ENCODE results near the gene REXO1.

The REXO1 gene

DNA sequence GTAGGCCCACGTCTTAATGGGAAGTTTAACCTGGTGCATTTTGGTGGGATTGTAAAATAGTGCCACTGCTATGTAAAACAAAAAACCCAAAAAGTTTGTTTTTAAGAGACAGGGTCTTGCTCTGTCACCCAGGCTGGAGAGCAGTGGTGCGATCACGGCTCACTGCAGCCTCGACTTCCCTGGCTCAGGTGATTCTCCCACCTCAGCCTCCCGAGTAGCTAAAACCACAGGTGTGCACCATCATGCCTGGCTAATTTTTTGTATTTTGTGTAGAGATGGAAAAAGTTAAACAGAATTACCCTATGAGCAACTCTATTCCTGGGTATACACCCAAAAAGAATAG lies 820 bp upstream of the REXO1 start:
- no peak for DNase-seq (ENCODE audit: low read depth)

DNA sequence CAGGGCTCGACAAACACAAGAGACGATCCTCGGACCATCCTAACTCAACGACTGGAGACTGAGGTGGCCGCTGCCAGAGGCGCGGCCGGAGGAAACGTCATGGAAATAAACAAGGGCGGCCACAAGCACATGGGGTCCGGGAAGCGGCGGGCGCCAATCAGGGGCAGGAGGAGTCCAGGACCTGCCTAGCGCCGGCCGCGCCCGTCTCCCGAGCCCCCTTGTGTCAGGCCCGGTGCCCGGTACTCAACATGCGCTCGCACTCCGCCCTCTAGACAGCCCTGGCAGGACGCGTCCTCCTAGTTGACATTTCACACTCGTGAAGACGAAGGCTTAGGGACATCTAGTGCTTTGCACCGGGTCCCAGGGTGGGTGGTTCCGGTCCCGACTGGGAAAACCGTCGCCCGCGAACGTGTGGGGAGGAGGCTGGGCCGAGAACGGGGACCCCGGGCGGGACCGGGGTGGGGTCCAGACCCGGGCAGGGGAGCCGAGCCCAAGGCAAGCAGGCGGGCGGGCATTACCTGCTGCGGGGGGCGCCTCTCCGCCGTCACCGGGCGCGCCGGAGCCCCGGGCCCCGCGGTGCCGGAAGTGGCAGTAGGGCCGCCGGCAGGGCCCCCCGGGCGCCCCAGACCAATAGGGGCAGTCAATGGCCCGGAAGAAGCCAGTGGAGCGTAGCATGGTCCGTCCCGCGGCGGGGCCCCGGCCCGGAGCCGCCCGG lies 442 bp downstream of the REXO1 start:
- DNase-seq (ENCODE audit: low read depth): no peak

DNA sequence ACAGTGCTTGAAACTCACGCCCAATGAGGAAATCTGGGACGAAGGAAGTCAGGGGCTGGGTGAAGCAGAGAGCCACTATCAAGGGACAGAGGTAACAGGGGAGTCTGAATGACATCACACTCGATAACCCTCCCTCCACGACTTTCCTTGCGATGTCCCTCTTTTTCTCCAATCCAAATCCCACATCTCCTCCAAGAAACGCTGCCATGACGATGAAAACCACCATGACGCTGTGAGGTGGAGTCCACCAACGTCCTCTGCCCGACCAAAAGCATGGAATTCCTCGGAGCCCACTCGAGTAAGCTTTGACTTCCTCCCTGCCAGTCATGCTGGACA lies 967 bp downstream of the REXO1 start:
- no peak for DNase-seq (ENCODE audit: low read depth)

DNA sequence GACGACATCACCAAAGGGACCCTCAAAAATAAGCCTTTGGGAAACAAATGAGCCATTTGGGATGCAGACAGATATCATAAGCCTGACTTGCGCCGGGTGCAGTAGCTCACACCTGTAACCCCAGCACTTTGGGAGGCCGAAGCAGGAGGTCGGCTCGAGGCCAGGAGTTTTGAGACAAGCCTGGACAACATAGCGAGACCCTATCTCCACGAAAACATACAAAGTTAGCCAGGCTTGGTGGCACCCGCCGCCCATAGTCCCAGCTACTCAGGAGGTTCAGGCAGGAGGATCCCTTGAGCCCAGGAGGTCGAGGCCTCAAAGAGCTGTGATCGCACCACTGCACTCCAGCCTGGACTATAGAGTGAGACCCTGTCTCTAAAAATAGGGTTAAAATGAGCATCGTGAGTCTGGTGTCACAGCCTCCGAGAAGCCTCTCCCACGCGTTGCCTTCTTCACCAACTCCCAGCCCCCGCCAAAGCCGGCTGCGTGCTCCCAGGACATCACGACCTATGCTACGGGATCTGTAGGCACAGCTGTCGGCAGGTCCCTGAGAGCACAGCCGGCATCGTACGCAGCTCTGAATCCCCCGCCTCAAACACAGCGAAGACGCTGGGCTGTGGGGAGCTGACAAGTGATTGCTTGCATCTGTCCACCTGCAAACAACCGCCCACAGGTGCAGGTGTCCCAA lies 1.6 kb downstream of the REXO1 start:
- DNase-seq (ENCODE audit: low read depth): no peak

DNA sequence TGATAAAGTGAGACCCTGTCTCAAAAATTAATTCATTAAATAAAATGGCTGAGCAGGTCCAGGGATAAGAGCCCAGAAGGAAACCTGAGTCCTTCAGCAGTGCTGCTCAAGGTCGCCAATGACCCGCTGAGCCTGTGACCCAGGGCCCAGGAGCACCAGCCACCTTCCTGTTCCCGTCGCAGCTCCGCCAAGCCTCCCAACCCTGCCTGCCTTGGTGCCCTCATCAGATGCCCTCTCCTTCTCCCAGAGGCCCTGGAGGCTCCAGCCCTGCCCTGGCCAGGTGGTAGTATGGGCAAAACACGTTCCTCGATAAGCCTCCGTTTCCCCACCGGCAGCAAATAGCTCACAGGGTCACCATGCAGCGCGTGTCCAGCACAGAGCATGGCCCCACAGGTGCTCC lies 2.6 kb downstream of the REXO1 start:
- DNase-seq (ENCODE audit: low read depth): no peak

DNA sequence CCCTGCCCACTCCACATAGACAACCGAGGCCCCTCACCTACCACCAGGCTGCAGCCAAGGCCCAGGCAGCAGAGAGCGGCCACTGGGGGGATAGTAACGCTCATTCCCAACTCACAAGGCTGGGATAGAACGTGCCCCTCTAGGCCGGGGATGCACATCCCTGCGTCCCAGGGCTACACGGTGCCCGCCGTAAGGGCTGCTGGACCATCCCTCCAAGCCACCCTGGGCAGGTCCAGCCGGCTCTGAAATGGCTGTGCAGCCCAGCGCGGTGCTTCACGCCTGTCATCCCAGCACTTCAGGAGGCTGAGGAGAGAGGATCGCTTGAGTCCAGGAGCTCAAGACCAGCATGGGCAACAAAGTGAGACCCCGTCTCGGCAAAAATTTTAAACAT lies 3.2 kb downstream of the REXO1 start:
- no peak for DNase-seq (ENCODE audit: low read depth)

DNA sequence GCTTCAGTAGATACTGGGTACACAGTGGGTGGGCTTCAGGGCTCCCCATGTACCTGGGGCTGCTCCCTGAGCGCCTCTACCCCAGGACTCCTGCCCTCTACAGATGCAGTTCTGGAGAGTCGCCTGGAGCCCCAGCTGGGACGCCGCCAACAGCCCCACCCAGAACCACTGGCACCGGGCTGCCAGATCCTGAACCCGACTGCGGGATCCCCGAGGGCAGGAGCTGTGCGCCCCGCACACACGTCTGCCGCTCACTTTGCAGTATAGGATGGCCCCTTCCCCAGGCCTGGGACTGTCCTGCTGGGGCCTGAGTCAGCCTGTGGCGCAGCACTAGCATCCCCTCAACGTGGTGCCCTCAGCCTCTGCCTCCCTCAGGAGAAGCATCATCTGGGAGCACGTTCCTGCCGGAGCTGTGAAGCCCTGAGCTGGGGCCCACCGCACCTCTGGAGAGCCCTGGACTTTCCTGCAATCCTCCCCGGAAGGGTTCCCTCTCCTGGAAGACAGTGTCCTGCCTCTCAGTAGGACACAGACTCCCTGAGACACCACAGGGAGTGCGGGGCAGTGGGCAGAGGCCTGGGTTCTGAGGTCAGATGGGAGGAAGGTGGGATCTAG lies 3.7 kb downstream of the REXO1 start:
- no peak for DNase-seq (ENCODE audit: low read depth)

DNA sequence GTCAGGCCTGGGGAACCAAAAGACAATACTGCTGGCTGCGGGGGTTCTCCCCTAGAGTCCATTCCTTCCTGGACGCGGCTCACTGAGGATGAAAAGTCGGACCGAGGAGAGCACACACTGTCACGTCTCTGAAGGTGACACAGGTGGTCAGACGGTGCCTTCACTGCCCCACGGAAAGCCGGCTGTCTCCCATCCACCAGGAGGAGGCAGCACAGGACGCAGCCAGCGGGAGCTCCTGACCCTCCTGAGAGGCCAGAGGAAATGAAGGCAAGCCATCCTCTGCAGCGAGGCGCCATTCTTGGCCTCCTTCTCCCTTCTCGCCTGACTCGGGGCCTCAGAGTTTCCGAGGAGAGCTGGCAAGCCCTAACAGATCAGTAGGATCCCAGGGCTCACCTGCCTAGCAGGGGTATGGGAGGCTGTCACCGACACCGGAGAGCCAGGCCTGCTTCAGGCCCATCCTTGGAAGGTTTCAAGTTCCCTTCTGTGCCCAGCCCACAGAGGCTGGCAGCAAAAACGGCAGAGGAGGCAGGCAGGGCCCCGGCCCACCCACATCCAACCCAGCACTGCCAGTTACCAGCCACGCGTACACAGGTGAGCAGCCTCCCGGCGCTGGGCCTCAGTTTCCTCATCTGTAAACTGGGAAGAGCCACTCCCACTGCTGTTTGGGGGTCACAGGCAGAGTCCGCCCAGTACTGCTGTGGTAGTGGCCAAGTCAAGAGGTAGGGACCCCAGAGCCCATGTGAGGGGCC lies 4.5 kb downstream of the REXO1 start:
- DNase-seq (ENCODE audit: low read depth): no peak

DNA sequence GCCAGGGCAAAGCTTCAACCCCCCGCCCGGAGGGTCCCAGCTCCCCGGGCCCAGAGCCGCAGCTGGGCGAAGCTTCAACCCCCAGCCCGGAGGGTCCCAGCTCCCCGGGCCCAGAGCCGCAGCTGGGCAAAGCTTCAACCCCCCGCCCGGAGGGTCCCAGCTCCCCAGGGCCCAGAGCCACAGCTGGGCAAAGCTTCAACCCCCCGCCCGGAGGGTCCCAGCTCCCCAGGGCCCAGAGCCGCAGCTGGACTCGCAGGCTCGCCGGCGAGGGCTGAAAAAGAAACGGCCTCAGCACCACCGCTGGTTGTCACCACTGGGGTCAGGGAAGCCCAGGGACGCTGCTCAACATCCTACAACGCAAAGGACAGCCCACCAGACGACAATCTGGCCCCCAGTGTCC lies 5.2 kb downstream of the REXO1 start:
- DNase-seq (ENCODE audit: low read depth): no peak

DNA sequence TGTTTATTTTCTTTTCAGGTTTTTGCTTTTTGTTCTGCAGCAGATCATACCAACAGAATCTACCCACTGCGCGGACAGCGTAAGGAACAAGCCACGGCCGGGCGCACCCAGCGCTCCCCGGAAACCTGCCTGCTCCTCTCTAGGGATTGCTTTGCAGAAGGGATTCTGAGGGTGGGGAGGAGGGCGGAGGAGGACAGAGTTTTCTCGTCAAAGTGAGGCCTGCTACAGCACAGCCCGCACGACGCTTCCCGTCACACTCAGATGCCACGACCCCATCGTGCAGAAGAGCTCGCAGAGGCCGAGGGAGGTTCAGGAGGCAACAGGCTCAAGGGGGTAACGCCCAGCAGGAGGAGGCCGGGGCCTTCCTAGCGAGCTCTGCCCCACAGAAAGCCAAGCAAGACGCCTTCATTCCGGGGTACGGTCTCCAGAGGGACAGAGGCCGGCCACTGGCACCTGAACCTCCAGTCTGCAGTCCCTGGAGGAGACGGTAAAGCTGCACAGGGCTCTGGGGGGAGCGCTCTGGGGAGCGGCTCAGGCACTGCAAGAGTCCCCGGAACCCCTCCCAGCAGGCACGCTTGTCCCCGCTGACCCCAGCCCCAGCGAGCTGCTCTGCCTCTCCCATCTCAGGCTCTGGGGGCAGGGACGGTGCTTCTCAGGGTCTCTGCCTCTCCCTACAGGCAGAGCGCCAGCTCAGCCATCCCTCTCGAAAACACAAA lies 6.9 kb downstream of the REXO1 start:
- DNase-seq (ENCODE audit: low read depth): no peak

DNA sequence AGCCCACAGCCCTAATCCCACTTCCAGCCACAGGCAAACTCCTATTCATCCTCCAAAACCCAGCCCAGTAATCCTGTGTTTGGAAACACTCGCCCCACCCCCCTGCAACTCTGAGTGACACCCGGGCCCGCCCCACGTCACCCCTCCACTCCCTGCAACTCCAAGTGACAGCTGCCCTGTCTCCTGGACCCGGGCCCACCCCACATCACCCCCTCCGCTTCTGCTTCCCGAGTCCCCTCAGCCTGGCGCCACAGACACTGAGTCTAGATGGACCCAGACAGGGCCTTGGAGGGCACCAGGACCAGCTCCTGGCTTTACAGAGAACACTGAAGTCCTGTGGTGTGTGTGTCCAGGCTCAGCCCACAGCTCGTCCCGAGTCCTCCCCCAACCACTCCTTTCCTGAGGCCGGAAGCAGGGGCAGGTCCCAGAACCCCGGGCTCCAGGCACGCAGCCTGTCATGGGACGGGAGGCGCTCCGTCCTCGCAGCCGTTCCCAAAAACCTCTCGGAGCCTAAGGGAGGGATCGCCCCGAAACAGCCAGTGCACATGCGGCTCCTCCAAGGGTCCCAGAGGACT lies 7.7 kb downstream of the REXO1 start:
- no peak for DNase-seq (ENCODE audit: low read depth)

DNA sequence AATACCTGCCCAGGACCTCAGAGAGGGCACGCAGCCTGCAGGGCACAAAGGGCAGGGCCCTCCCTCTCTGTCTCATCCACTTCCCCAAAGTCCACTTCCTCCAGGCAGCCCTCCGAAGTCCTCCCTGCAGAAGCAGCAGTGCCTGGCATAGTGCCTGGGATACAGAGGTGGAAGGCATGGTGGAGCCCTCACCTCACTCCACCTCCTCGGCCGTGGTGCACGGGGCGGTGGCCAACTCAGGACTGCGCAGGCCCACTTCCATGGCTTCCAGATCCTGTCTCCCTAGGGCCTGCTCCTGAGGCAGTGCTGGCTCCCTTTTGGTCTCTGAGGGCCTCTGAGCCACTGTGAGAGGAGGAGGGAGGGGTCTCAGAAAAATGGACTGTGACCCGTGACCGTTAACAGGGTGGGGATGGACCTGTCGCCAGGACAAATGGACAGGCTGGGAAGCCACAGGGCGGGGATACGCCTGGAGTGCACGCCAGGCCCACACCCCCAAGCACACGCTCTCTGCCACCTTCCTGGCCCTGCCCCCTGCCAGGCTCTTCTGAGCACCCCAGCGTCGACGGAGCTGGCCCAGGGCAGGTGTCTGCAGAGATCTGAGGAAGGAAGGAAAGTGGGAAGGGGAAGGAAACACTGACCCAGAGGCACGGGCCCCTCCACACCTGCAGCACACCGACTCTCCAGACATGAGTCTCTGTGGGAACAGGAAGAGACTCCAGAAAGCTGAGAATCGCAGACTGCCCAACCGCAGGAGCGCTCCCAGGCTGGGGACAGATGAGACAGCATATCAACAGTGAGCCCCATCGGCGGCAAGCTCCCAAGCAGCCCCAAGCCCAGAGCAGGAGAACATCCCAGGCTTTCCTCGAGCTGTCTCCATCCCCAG lies 8.4 kb downstream of the REXO1 start:
- no peak for DNase-seq (ENCODE audit: low read depth)

DNA sequence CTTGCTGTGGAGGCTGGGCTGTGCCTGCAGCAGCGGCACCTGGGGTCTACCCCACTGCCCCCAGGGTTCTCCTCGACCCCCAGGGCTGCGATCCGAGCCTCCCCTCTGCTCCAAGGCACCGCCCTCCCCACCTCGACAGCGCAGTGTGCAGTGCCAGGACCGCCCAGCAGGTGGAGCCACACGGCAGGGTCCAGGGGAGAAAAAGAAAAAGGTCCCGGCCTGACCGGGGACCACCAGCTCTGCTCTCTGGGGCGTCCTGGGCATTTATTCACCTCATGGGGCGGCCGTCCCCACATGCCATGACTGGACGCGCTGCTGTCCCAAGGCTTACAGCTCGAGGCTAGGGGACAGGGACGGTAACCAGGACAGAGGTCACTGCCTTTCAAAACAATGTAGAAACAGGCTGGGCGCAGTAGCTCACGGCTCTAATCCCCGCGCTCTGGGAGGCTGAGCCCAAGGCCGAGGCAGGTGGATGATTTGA lies 10.6 kb downstream of the REXO1 start:
- DNase-seq (ENCODE audit: low read depth): no peak

DNA sequence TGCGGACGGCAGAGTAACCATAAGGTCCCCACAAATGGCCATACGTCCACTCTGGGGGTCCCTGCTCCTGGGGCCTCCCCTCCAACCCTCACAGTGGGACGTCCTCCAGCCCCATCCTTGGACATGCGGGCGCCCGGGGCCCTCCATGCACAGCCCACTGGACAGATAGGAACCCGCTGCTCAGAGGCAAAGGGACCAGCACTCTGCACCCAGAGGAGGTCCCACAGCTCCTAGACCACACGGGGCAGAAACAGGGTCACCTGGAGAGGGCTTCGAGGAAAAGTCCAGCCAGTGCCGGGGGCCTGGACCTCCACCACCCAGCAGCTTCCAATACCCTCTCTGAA lies 11.1 kb downstream of the REXO1 start:
- DNase-seq (ENCODE audit: low read depth): no peak

DNA sequence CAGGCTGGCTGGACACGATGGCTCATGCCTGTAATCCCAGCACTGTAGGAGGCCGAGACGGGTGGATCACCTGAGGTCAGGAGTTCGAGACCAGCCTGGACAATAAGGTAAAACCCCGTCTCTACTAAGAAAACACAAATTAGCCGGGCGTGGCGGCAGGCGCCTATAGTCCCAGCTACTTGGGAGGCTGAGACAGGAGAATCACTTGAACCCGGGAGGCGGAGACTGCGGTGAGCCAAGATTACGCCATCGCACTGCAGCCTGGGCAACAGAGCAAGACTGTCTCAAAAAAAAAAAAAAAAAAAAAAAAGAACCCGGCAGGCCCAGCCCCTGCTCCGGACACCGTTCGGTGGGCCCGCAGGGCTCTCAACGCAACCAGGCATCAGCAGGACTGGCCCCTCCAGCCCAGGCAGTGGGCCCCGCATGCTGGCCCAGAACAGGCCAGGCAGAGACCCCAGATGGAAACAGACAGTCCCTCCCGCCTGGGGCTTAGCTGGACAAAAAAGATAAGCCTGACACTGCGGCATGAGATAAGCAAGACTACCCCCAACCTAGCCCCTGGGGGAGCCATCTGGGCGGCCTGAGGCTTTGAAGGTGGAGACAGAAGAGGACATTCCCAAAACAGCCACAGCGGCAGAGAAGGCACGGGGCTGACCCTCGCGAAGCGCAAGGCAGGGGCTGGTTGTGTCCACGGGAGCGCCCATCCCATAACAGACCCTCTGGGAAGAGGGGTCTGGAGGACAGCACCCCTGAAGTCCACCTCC lies 11.6 kb downstream of the REXO1 start:
- DNase-seq (ENCODE audit: low read depth): no peak

DNA sequence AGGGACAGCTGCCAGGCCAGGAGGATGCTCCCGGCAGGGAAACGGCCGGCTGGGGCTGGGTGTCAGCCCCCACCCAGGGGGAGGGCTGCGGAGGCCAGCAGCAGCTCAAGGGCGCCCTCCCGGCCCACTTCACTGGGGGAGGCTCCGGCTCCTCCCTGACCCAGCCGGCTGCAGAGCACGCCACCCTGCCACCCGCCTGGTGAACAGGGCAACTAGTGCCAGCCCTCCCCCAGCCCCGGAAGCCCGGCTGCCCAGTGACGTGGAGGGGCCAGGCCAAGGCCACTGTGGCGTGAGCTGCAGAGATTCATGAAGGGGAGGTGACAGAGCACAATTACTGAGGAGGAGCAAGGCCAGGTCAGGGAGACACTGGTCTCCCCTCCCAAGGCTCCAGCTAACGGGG lies 14.7 kb downstream of the REXO1 start:
- DNase-seq (ENCODE audit: low read depth): no peak

DNA sequence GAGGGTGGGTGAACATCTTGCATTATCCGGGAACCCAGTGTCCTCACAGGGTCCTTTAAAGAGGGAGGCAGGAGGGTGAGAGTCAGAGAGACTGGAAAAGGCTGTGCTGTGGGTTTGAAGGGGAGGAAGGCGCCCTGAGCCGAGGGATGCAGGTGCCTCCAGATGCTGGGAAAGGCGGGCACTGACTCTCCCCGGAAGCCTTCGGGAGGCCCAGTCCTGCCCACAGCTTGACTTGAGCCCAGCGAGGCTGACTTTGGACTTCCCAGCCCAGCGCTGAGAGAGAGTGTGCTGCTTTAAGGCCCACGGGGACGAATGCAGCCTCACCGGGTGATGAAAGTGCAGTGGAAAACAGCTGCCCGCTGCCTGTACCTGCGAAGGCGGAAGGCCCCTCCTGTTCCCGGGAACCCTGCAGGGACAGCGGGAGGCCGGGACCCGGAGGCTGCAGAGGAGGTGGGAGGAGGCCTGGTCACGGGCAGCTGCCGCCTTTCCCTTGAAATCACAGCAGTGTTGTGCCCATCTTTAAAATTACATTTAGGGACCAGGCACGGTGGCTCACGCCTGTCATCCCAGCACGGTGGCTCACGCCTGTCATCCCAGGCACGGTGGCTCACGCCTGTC lies 16.1 kb downstream of the REXO1 start:
- no peak for DNase-seq (ENCODE audit: low read depth)

DNA sequence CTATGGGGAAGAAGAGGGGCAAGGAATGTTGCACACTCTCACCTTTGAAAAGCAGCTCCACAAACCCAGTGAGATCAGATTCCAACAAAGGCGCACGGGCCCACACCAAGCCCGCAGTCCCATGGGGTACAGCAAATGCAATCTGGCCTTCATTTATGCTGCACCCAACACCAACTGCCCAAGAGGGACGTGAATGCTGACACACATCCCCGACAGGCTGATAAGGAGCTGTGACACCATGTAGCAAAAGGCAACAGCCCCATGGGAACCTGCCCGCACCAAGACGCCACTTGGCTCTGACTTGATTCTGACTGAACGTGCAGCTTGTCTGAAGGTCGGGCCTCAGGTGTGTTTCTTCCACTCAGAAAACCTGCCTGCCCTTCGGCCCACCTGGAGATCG lies 17.3 kb downstream of the REXO1 start:
- no peak for DNase-seq (ENCODE audit: low read depth)

DNA sequence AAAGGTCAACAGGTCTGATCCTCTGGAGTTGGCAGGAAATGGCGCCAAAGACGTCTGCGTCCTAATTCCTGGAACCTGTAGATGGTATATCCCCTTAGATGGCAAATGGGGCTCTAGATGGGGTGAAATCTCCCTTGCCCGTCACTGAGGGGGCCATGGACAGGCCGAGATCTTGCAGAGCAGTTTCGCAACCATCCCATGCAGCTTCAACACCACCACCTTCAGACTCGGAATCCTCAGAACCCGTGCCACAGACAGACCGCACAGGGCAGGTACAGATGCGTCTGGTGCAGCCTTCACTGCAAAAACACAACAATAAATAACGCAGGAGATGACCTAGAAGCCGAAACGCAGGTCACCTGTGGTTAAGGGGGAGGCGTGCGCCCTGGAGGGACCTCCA lies 17.7 kb downstream of the REXO1 start:
- no peak for DNase-seq (ENCODE audit: low read depth)

DNA sequence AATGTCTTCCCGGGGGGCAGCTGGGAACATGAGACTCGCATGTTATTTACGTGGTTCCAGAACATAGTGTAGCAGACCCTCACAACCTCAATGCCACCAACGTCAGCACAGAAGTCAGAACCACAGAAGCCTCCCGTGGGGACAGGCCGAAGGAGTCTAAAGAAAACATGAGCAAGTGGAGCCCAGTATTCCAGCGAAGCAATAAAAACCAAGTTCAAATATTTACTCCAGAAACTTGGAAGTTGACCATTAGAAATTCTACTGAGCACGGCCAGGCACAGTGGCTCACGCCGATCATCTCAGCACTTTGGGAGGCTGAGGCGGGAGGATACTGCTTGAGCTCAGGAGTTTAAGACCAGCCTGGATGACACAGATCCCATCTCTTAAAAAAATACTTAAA lies 18.3 kb downstream of the REXO1 start:
- DNase-seq (ENCODE audit: low read depth): no peak
